Peyer's patch (tissue), 4 donors: ENCODE data around the gene RASAL3.

Experiments used
- CTCF ChIP-seq, 6 experiments: fragments of 450-650 bp in 4 of 6; fragments of 200-600 bp in 2 of 6; sonication (generic) in 1 of 6; IDR thresholded peaks; one replicate each; pipeline ENCODE4 v1.5.1; 2017 to 2019; ENCODE audit warnings: antibody characterized with exemption in 6 of 6, mild to moderate bottlenecking in 3 of 6, moderate library complexity in 1 of 6
- POLR2A ChIP-seq, 2 donors: fragments of 450-650 bp; IDR thresholded peaks; one replicate each; pipeline ENCODE4 v1.5.1; 2017; ENCODE audit warnings: antibody characterized with exemption in 2 of 2, mild to moderate bottlenecking in 2 of 2, moderate library complexity in 2 of 2

- TF ChIP-seq CTCF (IDR thresholded peaks at IDR 0.05) (no peak), POLR2A (IDR thresholded peaks at IDR 0.05) (no peak)
Measured at GRCh38 chr19:15404780-15405211, 59.5 kb downstream of the RASAL3 start.
